Activated naive CD4-positive, alpha-beta T cell treated with anti-CD3 and anti-CD28 coated beads, Interleukin-2, amount 50 U/mL, for 72 hours (primary cell): Measurements from ENCODE around the gene HSPA12A. TPM values are rescaled to one million over a fixed set of nuclear protein-coding genes. Genes with fewer than 3 reads are reported as not detected.

Source experiments
- ATAC-seq, 2 donors: fragments of 150-1000 bp; cut with Tn5 transposase; 2 replicates each; pipeline ENCODE4 v1.10.0; 2021; ENCODE audit warnings: mild to moderate bottlenecking in 2 of 2, moderate library complexity in 2 of 2
- DNase-seq, 2 donors: peaks; one replicate each; pipeline ENCODE4 v3.0.0; 2021 to 2022; ENCODE audit warnings: low spot score in 2 of 2
- H3K27ac Mint-ChIP-seq, 2 donors: one replicate each; pipeline ENCODE4 v1.8.0; 2022; ENCODE audit warnings: mild to moderate bottlenecking in 2 of 2, mixed read lengths in 2 of 2
- H3K36me3 Mint-ChIP-seq, 2 donors: one replicate each; pipeline ENCODE4 v1.8.0; 2022; ENCODE audit warnings: mixed read lengths in 2 of 2
- H3K9me3 Mint-ChIP-seq, 2 donors: one replicate each; pipeline ENCODE4 v1.8.0; 2022; ENCODE audit warnings: mixed read lengths in 2 of 2
- total RNA-seq, 2 donors: library from RNA; stranded (reverse); gene quantifications; one replicate each; pipeline ENCODE4 v1.2.3, GENCODE V29; 2022

The HSPA12A gene
- total RNA-seq, 2 donors from 2014 or later, result 0.39 TPM; not detected in 1

DNA sequence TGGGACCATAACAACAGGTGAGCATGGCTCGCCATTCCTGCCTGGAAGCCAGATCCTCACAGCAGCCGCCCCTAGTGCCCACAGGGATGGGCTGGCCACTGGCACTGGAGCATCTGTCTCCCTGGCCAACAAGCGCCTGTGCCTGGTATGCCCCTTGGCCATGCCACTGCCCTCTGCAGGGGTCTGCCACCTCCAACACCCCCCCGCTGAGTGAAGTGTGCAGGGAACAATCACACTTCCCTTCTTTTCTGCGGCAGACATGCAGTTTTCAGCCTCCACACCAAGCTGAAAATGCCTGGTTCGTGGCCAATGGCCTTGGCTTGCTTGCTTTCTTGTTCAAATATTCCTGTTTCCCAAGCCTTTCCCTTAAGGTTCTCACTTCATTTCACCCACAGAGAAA is 50.7 kb downstream of the HSPA12A start:
- DNase-seq, result no peak
- H3K36me3 Mint-ChIP-seq, result no peaks in the 10 kb centered on the region
- no peaks in the 10 kb centered on the region for H3K9me3 Mint-ChIP-seq
- H3K27ac Mint-ChIP-seq, result no peak overlapping the region
- no peak for ATAC-seq

GRCh38 chr10:116690356-116691322 is 51.7 kb downstream of the HSPA12A start:
- Mint-ChIP-seq H3K27ac (peak overlapping the region in 1 of 2 donors; percentile 26), H3K9me3 (no peaks in the 10 kb centered on the region), H3K36me3 (no peaks in the 10 kb centered on the region)
- ATAC-seq (no peak), DNase-seq (no peak)

DNA sequence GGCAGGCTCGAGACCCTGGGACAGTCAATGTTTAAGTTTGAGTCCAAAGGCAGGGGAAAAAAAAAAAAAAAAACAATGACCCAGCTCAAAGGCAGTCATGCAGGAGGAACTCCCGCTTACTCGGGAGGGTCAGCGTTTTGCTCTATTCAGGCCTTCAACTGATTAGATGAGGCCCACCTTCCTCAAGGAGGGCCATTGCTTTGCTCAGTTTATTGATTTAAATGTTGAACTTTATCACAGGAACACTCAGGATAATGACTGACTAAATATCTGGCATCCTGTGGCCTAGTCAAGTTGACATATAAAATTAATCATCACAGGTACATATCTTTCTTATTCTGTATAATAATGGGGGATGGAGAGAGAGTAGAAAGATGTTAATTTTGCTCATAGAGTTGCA is 52.6 kb downstream of the HSPA12A start:
- Mint-ChIP-seq H3K36me3 (no peaks in the 10 kb centered on the region), H3K27ac (no peak overlapping the region), H3K9me3 (no peaks in the 10 kb centered on the region)
- DNase-seq (no peak), ATAC-seq (no peak)

- no peak overlapping the region for H3K27ac Mint-ChIP-seq
- H3K36me3 Mint-ChIP-seq, result no peaks in the 10 kb centered on the region
- ATAC-seq, result no peak
- no peaks in the 10 kb centered on the region for H3K9me3 Mint-ChIP-seq
- no peak for DNase-seq
Measured at GRCh38 chr10:116688741-116689495, 53.4 kb downstream of the HSPA12A start.

GRCh38 chr10:116688241-116688711 is 54.1 kb downstream of the HSPA12A start:
- no peaks in the 10 kb centered on the region for H3K9me3 Mint-ChIP-seq
- no peak for ATAC-seq
- DNase-seq, result no peak
- H3K27ac Mint-ChIP-seq, result no peak overlapping the region
- H3K36me3 Mint-ChIP-seq, result no peaks in the 10 kb centered on the region

DNA sequence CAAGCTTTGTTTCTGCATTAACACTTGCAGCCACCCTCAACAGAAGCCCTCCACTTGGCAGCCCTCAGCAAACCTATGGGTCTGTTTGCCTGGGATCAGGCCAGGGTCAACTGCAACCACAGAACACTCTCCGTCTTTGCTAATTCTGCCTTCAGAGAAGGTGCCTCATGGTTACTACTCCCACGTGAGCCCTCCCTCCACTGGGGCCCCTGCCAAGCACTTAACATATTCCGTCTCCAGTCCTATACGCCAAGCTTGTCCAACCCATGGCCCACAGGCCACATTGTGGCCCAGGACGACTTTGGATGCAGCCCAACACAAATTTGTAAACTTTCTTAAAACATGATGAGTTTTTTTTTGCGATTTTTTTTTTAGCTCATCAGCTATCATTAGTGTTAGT is 54.7 kb downstream of the HSPA12A start:
- Mint-ChIP-seq H3K9me3 (no peaks in the 10 kb centered on the region), H3K27ac (no peak overlapping the region), H3K36me3 (no peaks in the 10 kb centered on the region)
- no peak for ATAC-seq
- DNase-seq, result no peak

GRCh38 chr10:116686632-116687031 is 55.7 kb downstream of the HSPA12A start:
- Mint-ChIP-seq H3K27ac (no peak overlapping the region), H3K36me3 (no peaks in the 10 kb centered on the region), H3K9me3 (no peaks in the 10 kb centered on the region)
- ATAC-seq (no peak), DNase-seq (no peak)

GRCh38 chr10:116685807-116686206 is 56.6 kb downstream of the HSPA12A start:
- H3K27ac Mint-ChIP-seq, result no peak overlapping the region
- no peaks in the 10 kb centered on the region for H3K36me3 Mint-ChIP-seq
- ATAC-seq, result no peak
- H3K9me3 Mint-ChIP-seq, result no peaks in the 10 kb centered on the region
- no peak for DNase-seq

DNA sequence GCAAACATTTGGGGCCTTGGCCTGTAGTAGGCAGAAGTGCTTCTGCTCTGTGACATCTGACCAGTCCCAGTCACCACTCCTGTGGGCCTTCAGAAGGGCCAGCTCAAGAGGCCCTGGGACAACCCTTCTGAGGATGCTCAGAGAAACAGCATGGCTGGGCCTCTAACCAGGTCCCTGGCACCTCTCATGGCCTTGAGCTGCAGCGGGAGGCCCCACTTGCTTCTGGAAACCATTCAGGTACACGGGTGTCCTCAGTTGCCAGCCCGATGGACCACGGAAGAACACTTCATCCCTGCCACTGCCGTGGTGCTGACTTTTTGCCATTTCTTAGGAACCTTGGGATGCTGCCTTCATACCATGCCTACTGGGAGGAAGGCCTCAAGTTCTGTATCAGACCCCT is 57.6 kb downstream of the HSPA12A start:
- no peaks in the 10 kb centered on the region for H3K36me3 Mint-ChIP-seq
- ATAC-seq (no peak), DNase-seq (no peak)
- H3K9me3 Mint-ChIP-seq, result no peaks in the 10 kb centered on the region
- no peak overlapping the region for H3K27ac Mint-ChIP-seq

- ATAC-seq, result no peak
- no peaks in the 10 kb centered on the region for H3K9me3 Mint-ChIP-seq
- H3K27ac Mint-ChIP-seq, result no peak overlapping the region
- no peak for DNase-seq
- H3K36me3 Mint-ChIP-seq, result no peaks in the 10 kb centered on the region
Measured at GRCh38 chr10:116683821-116684220, 58.5 kb downstream of the HSPA12A start.

- ATAC-seq (no peak), DNase-seq (no peak)
- Mint-ChIP-seq H3K9me3 (no peaks in the 10 kb centered on the region), H3K27ac (no peak overlapping the region), H3K36me3 (no peaks in the 10 kb centered on the region)
Measured at GRCh38 chr10:116683166-116683565, 59.2 kb downstream of the HSPA12A start.

DNA sequence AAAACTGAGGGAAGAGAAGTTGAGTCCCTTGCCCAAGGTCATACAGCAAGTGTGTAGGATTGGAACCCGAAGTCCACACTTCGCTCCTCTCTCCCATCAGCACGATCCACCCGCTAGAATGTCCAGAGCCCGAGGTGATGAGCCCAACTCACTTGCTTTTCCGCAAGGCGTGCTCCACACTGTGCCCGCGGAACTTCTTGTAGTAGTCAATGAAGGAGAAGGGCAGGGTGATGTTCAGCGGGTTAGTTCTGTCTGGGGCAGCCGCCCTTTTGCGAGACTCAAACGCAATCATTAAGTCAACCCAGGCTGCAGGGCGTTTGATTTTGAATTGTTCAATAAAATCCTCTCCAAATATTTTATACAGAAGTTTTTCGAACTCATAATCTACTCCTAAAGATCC is 63.0 kb downstream of the HSPA12A start:
- DNase-seq (no peak), ATAC-seq (no peak)
- Mint-ChIP-seq H3K36me3 (no peaks in the 10 kb centered on the region), H3K9me3 (no peaks in the 10 kb centered on the region), H3K27ac (no peak overlapping the region)

DNA sequence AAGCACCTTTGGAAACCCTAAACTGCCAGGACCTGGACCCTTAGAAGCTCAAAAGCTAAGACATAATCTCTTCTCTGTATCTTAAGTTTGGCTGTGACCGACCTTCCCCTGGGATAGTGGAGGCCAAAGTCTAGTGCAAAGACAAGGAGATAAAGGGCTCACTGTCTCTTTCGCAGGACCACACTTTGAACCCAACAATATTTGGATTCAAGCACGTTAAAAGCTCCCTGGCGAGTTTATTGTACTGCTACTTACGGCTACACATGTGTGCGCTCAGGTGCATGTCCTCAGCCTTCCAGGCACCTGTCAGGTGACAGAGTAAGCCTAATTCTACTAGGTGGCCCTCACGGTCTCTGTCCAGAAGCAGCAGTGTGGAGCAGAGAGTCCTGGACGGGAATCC is 65.7 kb downstream of the HSPA12A start:
- Mint-ChIP-seq H3K27ac (no peak overlapping the region), H3K36me3 (no peaks in the 10 kb centered on the region), H3K9me3 (no peaks in the 10 kb centered on the region)
- ATAC-seq (no peak), DNase-seq (no peak)

DNA sequence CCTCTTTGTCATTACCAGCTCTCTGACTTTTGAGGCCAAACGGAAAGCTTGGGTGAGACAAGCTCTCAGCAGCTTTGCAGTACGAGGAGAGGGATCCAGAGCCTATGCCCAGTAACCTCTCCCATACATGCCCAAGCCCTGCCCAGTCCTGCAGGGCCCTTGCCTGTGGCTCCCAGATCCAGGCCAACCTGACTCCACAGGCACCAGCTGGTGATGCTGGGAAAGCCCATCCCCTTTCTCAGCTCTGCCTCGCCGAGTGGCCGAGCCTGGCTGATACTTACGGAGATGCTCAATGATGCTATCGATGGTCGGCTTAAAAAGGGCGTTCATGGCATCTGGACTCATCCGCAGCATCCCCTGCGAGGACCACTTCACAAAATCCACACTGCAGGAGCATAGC is 66.2 kb downstream of the HSPA12A start:
- no peaks in the 10 kb centered on the region for H3K36me3 Mint-ChIP-seq
- ATAC-seq (no peak), DNase-seq (no peak)
- H3K9me3 Mint-ChIP-seq, result no peaks in the 10 kb centered on the region
- H3K27ac Mint-ChIP-seq, result no peak overlapping the region

DNA sequence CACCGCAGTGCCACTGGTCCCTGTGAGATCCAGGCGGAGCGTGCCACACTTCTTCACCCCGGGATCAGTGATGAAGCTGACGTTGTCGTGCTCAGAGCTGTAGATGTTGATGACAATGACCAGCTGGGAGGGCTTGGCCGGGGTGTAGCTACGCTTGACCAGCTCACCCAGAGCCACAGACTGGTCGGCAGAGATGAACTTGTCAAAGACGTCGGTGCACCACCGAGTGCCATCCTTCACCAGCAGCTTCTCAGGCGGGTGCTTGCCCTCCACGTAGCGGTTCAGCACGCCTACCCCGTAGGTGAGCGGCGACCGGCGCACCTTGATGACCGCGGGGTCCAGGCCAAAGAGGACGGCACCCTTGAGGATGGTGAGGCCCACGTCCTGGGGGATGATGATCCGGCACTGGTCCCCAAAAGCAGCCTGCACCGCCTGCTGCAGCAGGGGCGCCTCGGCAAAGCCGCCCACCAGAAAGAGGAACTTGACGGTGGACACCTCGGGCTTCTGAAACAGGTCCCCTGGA is 67.4 kb downstream of the HSPA12A start:
- no peak overlapping the region for H3K27ac Mint-ChIP-seq
- peaks cover 0 to 5% of the 10 kb centered on the region in 2 donors for H3K36me3 Mint-ChIP-seq
- DNase-seq, result no peak
- no peak for ATAC-seq
- H3K9me3 Mint-ChIP-seq, result no peaks in the 10 kb centered on the region

- DNase-seq (no peak), ATAC-seq (no peak)
- Mint-ChIP-seq H3K27ac (no peak overlapping the region), H3K9me3 (no peaks in the 10 kb centered on the region), H3K36me3 (peaks cover 0 to 5% of the 10 kb centered on the region in 2 donors)
Measured at GRCh38 chr10:116673866-116674265, 68.5 kb downstream of the HSPA12A start.

DNA sequence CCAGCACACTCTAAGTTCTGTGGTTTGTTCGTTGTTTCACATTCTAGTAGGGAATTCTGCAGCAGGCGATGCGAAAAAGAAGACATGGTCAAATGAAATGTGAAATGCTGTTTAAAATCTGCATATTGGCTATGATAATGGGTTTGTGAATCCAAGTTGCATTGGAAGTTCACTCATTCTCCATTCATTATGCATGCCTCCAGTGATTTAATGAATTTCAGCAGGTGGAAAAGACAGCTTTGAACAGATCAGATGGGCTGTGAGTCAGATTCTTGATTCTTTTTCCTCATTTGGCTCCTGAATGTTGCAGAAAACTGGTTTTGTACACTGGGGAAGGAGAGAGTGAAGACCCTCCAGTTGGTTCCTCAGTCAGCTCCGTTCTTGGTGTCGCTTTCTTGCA is 69.5 kb downstream of the HSPA12A start:
- DNase-seq, result no peak
- no peak for ATAC-seq
- peaks cover 0 to 5% of the 10 kb centered on the region in 2 donors for H3K36me3 Mint-ChIP-seq
- H3K9me3 Mint-ChIP-seq, result no peaks in the 10 kb centered on the region
- no peak overlapping the region for H3K27ac Mint-ChIP-seq
